ENCODE measurements around the gene TACR2.

Gene TACR2

DNA sequence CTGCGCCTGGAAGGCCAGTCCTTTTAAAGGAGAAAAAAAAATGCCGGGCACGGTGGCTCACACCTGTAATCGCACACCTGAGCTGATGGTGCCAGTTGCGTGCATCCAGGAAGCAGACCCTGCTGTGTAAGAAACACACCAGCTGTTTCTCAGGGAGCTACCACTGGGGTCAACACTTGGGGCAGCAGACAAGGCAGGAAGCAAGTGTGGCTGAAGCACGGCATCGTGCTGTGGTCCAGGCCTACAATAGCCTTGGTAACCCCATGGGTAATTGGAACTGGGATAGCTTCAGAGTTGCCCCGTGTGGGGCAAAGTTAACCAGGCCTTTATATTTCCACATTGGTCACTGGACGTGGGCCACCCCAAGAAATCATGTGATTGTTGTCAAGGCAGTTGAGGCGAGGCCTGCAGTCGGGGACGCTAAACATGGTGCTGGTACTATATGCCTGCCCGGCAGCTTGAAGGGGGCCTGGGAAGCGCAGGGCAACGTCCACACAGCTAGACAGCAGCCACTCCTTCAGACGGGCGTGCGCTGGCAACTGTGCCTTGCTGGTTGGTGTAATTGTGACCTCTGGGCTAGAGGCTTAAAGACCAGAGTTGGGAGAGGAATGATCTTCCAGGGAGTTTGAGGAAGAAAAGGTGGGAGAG, 2.5 kb upstream of the TACR2 start:
- no peak for DNase-seq (ENCODE audit: low read depth)
- no peak overlapping the region for H3K4me3 ChIP-seq (ENCODE audit: low read depth, low read length)
- TF ChIP-seq, protein P1, sequence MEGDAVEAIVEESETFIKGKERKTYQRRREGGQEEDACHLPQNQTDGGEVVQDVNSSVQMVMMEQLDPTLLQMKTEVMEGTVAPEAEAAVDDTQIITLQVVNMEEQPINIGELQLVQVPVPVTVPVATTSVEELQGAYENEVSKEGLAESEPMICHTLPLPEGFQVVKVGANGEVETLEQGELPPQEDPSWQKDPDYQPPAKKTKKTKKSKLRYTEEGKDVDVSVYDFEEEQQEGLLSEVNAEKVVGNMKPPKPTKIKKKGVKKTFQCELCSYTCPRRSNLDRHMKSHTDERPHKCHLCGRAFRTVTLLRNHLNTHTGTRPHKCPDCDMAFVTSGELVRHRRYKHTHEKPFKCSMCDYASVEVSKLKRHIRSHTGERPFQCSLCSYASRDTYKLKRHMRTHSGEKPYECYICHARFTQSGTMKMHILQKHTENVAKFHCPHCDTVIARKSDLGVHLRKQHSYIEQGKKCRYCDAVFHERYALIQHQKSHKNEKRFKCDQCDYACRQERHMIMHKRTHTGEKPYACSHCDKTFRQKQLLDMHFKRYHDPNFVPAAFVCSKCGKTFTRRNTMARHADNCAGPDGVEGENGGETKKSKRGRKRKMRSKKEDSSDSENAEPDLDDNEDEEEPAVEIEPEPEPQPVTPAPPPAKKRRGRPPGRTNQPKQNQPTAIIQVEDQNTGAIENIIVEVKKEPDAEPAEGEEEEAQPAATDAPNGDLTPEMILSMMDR (conservative IDR thresholded peaks at IDR 0.05; ENCODE audit: low read depth, low read length), result no peak

DNA sequence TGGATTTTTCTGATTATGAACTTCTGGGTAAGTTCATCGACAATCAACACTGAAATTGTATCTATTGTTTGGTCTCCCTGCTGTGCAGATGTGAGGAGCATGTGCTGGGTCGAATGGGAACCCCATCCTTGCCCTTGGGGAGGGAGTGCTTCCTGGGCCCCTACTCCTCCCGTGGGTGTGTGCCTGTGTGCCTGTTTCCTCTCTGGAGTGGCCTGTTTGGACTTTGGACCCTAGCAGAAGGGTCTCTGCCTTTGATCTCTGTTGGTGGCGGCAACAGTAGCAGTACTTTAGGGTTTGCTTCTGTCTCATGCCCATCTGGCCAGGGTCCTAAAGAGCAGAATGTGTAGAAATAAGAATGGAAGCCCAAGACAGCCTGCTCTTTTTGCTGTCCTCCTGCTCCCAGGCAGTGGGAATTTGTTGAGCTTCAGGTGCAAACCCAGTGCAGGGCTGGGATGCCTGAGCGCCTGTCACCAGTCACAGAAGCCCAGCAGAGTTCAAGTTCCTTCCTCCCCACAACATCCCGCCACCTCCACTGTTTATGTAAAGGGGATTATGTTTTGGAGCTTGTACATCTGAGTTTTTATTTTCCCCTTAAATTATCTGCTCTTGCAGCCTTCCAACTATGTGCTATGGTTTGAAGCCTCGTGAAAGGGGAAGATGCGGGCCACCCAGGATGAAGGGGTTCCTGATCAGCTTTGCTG, 1.5 kb upstream of the TACR2 start:
- no peak for DNase-seq (ENCODE audit: low read depth)

DNA sequence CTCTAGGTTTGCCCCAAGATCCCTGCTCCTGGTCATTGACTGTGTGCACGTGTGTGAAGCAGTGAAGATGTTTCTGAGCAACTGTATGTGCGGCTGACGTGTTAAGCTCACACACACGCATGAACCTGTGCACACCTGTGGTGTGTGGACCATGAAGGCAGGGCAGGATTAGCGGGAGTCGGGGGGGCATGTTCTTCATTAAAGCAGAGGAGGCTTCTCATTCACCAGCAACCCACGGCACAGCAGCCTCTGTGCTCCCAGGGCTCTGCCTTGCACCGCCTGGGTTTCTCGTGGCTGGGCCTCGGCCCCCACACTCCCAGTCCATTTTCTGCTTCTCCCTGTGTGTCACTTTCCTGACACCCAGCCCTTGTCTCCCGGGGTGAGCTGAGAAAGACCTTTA, 824 bp upstream of the TACR2 start:
- DNase-seq (ENCODE audit: low read depth), result no peak
- H3K4me3 ChIP-seq (ENCODE audit: low read depth, low read length), result no peak overlapping the region

More for the DNA sequence above, 1.5 kb upstream of the TACR2 start:
- TF ChIP-seq, protein P1 (conservative IDR thresholded peaks at IDR 0.05; ENCODE audit: low read depth, low read length), result no peak
- H3K4me3 ChIP-seq (ENCODE audit: low read depth, low read length), result no peak overlapping the region

DNA sequence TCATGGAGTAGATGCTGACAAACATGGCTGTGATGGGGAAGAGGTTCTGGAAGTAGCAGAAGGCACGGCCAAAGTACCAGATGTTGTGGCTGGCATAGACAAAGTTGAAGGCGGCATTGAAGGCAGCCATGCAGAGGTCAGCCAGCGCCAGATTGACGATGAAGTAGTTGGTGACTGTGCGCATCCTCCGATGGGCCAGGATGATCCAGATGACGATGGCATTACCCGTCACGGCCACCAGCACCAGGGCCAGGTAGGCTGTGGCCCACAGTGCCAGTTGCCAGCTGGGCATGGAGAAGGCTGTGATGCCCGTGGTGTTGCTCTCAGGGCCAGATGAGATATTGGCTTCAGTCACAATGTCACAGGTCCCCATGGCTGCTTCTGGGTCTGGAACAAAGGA, 767 bp downstream of the TACR2 start:
- TF ChIP-seq, protein P1 (conservative IDR thresholded peaks at IDR 0.05; ENCODE audit: low read depth, low read length), result no peak
- no peak overlapping the region for H3K4me3 ChIP-seq (ENCODE audit: low read depth, low read length)
- no peak for DNase-seq (ENCODE audit: low read depth)

More for the DNA sequence above, 824 bp upstream of the TACR2 start:
- TF ChIP-seq, protein P1 (conservative IDR thresholded peaks at IDR 0.05; ENCODE audit: low read depth, low read length), result no peak

DNA sequence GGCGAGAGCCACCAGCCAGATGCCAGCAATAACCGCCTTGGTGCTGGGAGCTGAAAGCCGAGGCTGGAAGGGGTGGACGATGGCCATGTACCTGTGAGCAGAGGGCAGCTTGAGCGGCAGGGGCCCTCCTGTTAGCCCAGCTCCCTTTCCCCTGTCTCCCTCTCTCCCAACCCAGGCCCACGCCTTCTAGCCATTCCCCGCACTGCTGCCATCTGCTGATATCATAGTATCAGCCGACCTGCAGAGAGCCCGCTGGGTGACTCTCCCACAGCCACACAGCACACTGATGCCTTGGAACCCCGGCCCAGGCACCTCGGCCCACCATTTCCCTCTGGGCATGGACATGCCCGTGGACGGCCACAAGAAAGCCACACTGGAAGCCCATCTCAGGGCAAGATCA, 1.7 kb downstream of the TACR2 start:
- TF ChIP-seq, protein P1 (conservative IDR thresholded peaks at IDR 0.05; ENCODE audit: low read depth, low read length), result no peak
- DNase-seq (ENCODE audit: low read depth), result no peak
- no peak overlapping the region for H3K4me3 ChIP-seq (ENCODE audit: low read depth, low read length)

DNA sequence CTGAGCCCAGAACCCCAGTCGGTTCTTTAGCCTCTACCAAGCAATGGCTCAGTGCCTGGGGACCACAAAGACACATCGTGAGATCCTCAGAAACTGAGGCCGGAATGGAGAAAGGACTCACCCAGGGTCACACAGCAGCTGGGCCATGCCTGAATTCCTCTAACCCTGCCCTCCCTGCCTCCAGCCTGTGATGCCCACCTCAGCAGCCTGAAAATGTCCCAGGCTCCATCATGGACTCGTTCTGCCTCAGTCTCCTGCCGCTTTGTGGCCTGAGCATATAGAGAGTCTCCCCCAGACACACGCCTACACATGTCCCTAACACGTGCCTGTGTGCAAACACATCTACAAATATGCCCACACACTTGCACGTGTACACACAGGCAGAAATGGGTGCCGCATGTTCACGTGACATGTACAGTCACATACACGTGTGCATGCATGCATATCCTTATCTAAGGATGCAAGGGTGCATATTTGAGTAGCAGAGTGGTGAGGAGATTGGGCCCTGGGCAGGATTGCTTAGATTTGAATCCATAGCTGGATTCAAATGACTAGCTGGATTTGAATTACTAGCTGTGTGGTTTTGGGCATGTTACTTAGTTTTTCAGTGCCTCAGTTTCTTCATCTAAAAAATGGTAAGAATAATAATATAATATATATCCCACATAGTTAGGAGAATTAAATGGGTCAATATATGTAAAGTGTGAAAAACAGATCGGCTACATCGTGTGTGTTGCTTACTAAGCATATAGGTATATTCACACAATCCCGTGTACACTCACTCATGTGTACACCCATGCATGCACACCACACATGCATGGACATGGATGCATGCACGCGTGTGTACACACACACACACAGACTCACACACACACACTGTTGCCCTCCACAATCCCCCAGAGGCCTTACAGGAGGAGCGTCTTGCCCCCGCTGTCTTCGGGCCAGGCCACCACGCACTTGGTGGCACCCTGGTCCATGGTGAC, 2.4 kb downstream of the TACR2 start:
- H3K4me3 ChIP-seq (ENCODE audit: low read depth, low read length), result no peak overlapping the region
- TF ChIP-seq, protein P1 (conservative IDR thresholded peaks at IDR 0.05; ENCODE audit: low read depth, low read length), result no peak
- DNase-seq (ENCODE audit: low read depth), result no peak

All from choroid plexus epithelial cell (primary cell).